Urothelium cell line (cell line): ENCODE data around the gene UCMA.
"Not testable (repeated sequence)": the region's sequence is repeated elsewhere in the genome, so short reads cannot be mapped to it uniquely, and the experiment has no call there.

Source experiments
- DNase-seq: peaks from one replicate; pipeline ENCODE4 v3.0.0; 2011; ENCODE audit warnings: low spot score, mixed read lengths
- FAIRE-seq: peaks from 2 replicates; lab custom pipeline; 2011; peaks lifted over from hg19 to GRCh38; lab: Jason Lieb, UNC

The UCMA gene

GRCh38 chr10:13234736-13235135, 562 bp upstream of the UCMA start:
- not testable (repeated sequence) for DNase-seq, FAIRE-seq

DNA sequence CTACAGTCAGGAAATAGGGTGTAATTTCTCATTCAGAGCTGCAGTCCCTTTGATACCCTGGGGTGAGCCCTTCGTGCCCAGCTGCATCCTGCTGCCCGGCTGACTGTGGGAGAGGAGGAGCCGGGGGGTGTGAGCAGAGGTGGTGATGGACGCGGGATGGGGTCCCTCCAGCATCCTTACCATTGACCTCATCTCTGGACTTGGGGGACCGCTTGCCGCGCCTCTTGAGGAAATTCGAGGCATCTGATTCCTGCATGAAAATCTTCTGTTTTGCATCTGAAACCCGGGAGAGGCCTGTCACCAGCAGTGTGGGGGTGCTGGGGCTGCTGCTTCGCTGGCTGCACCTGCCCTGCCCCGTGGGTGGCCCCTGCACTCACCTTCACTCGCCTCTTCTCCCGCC, 816 bp downstream of the UCMA start:
- FAIRE-seq (no peak), DNase-seq (no peak)

DNA sequence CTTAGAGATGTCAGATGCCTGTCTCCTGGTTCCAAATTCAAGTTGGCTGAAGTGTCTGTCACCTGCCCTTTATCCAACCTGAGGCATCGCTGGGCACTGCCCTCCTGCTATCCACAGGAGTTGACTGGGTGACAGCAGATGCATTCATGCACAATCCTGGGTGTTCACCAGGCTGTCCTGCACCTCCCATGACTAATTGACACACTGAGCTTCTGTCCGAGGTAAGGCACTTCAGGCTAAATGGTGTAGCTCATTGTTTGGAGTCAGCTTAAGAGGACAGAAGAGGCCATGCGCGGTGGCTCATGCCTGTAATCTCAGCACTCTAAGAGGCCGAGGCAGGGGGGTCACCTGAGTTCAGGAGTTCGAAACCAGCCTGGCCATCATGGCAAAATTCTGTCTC, 2.4 kb downstream of the UCMA start:
- FAIRE-seq (peak; percentile 32), DNase-seq (no peak)

GRCh38 chr10:13231190-13231589, 3.0 kb downstream of the UCMA start:
- DNase-seq (no peak), FAIRE-seq (no peak)

GRCh38 chr10:13227031-13227430, 7.1 kb downstream of the UCMA start:
- no peak for DNase-seq
- no peak for FAIRE-seq

DNA sequence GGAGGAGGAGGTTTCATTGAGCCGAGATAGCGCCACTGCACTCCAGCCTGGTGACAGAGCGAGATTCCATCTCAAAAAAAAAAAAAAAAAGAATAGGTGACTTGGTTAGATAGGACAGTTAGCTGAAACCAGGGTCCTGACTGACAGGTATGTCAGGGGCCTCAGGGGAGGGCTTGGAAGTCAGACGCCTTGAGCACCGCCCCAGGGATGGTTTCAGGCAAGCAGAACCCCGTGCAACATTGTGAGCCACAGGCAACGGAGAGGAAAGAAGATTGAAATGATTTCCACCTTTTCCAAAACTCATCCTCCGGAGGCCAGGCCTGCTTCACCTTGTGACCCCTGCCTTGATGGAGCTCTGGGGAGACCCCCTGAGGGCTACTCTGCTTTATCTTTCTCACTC, 8.6 kb downstream of the UCMA start:
- FAIRE-seq (no peak), DNase-seq (no peak)

- no peak for FAIRE-seq
- no peak for DNase-seq
Observed at GRCh38 chr10:13224210-13224995, 9.8 kb downstream of the UCMA start.

DNA sequence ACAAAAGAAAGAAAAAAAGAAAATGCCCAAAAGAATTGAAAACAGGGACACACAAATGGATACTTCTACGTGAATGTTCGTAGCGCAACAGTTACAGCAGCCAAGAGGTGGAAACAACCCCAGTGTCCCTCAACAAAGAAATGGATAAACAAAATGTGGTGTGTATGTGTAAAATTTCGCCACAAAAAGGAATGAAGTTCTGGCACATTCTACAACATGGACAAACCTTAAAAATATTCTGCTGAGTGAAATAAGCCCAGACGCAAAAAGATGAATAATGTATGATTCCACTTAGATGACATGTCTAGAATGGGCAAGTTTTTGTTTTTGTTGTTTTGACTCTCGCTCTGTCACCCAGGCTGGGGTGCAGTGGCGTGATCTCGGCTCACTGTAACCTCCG, 10.9 kb downstream of the UCMA start:
- no peak for FAIRE-seq
- no peak for DNase-seq

DNA sequence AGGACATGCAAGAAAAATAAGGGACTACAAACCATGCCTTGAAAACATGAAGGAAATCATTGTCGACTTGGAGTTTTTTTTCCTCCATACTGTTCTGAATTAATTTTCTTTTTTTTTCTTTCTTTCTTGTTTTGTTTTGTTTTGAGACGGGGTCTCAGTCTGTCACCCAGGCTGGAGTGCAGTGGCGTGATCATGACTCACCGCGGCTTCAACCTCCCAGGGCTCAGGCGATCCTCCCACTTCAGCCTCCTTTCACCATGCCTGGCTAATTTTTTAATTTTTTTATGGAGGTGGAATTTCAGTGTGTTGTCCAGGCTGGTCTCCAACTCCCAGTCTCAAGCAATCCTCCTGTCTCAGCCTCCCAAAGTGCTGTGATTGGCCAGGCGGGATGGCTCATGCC, 11.6 kb downstream of the UCMA start:
- FAIRE-seq: no peak

GRCh38 chr10:13222151-13222550, 12.0 kb downstream of the UCMA start:
- no peak for DNase-seq
- FAIRE-seq: no peak

More for the DNA sequence above, 11.6 kb downstream of the UCMA start:
- DNase-seq: no peak

- DNase-seq (no peak), FAIRE-seq (no peak)
Observed at GRCh38 chr10:13221572-13221971, 12.6 kb downstream of the UCMA start.

DNA sequence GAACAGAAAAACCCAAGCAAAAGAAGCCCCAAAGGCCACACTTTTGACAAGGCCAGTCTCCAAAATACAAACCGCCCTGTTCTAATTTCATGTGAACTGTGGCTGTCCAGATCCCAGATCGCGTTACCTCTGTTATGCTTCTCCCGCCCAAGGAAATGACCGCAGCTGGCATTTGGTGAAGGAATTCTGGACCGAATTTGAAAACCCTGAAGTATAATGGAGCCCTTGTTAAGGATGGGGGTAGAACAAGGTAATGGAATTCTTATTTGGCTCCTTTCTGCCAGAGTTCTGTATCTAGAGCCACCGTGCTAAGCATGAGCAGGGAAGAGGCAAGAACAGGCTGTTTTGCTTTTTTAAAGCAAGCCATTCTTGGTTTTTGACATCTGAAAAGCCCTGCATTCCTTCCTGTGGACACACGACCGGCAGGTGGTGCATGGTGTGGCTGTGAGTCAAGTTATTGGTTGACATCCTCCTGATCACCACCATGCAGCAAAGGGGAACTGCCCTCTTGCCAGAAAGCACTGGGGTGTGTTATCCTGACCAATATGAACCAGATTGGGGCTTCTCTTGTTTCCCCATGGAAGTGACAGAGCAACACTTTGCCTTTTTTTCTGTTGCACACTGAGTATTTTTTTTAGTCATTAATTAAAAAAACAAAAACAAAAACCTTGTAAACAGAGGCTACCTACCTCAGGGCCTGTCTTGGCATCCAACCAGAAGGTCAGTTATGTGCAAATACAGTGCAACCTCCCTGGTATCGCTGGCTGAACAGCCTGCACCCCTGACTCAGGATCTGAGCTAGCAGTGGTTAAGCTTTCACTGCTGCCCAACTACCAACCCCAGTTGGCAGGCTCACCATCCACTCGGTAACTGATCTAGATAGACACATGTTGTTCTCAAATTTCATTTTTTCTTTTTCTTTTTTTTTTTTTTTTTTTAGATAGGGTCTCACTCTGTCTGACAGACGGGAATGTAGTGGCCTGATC, 14.2 kb downstream of the UCMA start:
- DNase-seq: peak; percentile 73
- FAIRE-seq: no peak

DNA sequence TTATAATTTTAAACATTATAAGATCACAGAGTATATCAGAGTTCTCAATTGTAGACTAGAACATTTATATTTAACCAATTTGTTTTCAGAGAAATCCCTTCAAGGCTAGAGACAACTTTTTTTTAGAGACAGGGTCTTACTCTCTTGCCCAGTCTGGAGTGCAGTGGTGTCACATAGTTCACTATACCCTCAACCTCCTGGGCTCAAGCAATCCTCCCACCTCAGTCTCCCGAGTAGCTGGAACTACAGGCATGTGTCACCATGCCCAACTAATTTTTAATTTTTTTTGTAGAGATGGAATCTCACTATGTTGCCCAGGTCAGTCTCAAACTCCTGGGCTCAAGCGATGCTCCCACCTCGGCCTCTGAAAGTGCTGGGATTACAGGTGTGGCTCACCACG, 15.3 kb downstream of the UCMA start:
- FAIRE-seq: no peak
- no peak for DNase-seq

GRCh38 chr10:13213163-13213562, 21.0 kb downstream of the UCMA start:
- DNase-seq (no peak), FAIRE-seq (peak; percentile 50)

GRCh38 chr10:13206546-13207443, 27.4 kb downstream of the UCMA start:
- FAIRE-seq (no peak), DNase-seq (no peak)

DNA sequence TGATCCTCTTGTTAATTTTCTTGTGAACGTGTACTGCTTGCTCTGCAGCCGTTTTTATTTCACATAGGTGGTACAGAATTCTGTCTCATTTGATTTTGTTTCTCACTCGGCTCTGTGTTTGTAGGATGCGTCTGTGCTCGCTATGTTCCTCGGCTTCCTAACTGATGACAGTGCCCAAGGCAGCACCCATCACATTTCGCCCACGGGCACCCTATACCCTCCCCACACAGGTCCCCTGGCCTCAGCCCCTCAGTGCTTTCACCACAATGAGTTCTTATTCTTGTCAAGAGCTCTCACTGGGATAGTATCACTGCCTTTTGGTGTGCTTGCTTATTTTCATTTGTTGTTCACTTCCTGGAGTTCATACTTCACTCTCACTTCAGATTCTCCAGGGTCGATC, 28.1 kb downstream of the UCMA start:
- FAIRE-seq (no peak), DNase-seq (no peak)

DNA sequence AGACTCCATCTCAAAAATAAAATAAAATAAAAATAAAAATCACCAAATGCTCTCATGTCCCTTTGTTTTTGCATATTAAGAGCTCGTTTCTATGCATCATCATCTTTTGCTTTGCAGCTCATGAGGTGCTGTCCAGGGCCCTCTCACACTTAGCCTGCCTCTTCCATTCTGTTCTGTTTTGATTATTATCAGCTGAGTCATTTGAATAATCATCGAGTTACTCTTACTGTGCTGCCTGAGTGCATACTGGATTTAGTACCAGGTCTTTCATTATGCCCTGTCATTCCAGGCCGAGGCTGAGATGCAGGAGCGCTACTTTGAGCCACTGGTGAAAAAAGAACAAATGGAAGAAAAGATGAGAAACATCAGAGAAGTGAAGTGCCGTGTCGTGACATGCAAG, 33.0 kb downstream of the UCMA start:
- FAIRE-seq: no peak
- no peak for DNase-seq

DNA sequence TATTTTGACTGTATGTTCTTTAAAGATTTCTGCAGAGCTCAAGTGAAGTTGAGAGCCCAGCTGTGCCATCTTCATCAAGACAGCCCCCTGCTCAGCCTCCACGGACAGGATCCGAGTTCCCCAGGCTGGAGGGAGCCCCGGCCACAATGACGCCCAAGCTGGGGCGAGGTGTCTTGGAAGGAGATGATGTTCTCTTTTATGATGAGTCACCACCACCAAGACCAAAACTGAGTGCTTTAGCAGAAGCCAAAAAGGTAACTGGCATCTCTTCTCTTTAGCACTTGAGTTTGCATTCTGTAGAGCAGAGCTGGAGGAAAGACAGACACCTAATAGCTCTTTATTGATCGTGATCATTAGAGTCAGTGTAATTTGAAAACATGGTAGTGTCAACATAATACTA, 39.2 kb downstream of the UCMA start:
- FAIRE-seq (no peak), DNase-seq (no peak)

GRCh38 chr10:13193637-13194036, 40.5 kb downstream of the UCMA start:
- FAIRE-seq (no peak), DNase-seq (no peak)

GRCh38 chr10:13191362-13191761, 42.8 kb downstream of the UCMA start:
- DNase-seq: no peak
- no peak for FAIRE-seq

- FAIRE-seq (no peak), DNase-seq (no peak)
Observed at GRCh38 chr10:13190816-13191215, 43.4 kb downstream of the UCMA start.
